Neural crest cell (in vitro differentiated cells): ENCODE results near the gene SNAPC5. TPM values are rescaled to one million over a fixed set of nuclear protein-coding genes. Genes with fewer than 3 reads are reported as not detected.

Experiments
- DNase-seq: peaks from one replicate; pipeline ENCODE4 v3.0.0; 2021; ENCODE audit warnings: low read depth, mixed read lengths, low spot score
- H3K27ac Mint-ChIP-seq: one replicate; pipeline ENCODE4 v1.8.0; 2021; ENCODE audit warnings: mild to moderate bottlenecking, mixed read lengths; ENCODE audit not compliant: unreplicated experiment
- H3K27me3 Mint-ChIP-seq: 2 replicates; pipeline ENCODE4 v1.8.0; 2021; ENCODE audit warnings: low read depth, mild to moderate bottlenecking, mixed read lengths
- H3K36me3 Mint-ChIP-seq: 2 replicates; pipeline ENCODE4 v1.8.0; 2021; ENCODE audit warnings: low read depth, mild to moderate bottlenecking, mixed read lengths
- H3K4me1 Mint-ChIP-seq: 2 replicates; pipeline ENCODE4 v1.8.0; 2021; ENCODE audit warnings: mixed read lengths
- H3K4me3 Mint-ChIP-seq: one replicate; pipeline ENCODE4 v1.8.0; 2021; ENCODE audit warnings: mild to moderate bottlenecking, mixed read lengths
- H3K9me3 Mint-ChIP-seq: 2 replicates; pipeline ENCODE4 v1.8.0; 2021; ENCODE audit warnings: mixed read lengths
- total RNA-seq: library from RNA; stranded (reverse); gene quantifications from 2 replicates; pipeline ENCODE4 v1.2.1, GENCODE V29; 2021
- TF ChIP-seq, protein P1 (sequence below): fragments of 200-600 bp; sonication (generic); conservative IDR thresholded peaks from 2 replicates; pipeline ENCODE4 v1.5.0; 2021; ENCODE audit warnings: antibody characterized with exemption, mild to moderate bottlenecking

The SNAPC5 gene
- total RNA-seq, 1 donor from 2014 or later, result 23.3 TPM

DNA sequence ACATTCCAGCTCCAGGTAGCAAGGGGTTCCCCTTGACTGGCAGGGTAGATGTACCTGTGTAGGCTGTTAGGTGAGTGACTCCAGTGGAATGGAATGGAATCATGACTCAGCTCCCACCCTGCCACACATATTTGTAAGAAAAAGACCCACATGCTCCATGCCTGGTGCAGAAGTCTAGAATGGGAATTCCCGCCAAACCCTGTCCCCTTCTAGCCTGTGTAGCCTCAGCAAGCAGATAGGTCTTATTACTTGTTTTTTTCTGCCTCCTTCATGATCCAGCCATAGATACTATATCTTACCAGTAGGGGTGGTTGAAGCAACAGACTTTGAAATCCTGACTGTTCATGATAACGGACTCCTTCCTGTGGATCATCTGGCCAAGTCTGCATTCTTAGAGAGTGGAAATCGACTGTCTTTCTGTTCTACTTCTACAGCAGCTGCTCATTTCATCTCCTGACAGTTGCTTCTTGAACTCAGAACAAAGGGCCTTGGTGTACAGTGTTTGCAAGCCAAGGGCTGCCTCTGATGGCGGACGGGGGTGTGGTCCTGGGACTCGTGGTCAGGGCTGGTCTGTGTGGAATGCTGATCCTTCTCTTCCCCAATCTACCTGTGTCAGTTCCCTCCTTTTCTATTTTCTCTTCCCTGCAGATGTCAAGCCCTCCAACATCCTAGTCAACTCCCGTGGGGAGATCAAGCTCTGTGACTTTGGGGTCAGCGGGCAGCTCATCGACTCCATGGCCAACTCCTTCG, 16.3 kb downstream of the SNAPC5 start:
- Mint-ChIP-seq H3K27me3 (no peaks in the 10 kb centered on the region), H3K4me1 (no peaks in the 10 kb centered on the region), H3K9me3 (no peaks in the 10 kb centered on the region), H3K27ac (no peak overlapping the region), H3K36me3 (peaks cover 14% of the 10 kb centered on the region), H3K4me3 (no peak overlapping the region)
- DNase-seq, result no peak
- TF ChIP-seq, protein P1, sequence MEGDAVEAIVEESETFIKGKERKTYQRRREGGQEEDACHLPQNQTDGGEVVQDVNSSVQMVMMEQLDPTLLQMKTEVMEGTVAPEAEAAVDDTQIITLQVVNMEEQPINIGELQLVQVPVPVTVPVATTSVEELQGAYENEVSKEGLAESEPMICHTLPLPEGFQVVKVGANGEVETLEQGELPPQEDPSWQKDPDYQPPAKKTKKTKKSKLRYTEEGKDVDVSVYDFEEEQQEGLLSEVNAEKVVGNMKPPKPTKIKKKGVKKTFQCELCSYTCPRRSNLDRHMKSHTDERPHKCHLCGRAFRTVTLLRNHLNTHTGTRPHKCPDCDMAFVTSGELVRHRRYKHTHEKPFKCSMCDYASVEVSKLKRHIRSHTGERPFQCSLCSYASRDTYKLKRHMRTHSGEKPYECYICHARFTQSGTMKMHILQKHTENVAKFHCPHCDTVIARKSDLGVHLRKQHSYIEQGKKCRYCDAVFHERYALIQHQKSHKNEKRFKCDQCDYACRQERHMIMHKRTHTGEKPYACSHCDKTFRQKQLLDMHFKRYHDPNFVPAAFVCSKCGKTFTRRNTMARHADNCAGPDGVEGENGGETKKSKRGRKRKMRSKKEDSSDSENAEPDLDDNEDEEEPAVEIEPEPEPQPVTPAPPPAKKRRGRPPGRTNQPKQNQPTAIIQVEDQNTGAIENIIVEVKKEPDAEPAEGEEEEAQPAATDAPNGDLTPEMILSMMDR, result no peak

DNA sequence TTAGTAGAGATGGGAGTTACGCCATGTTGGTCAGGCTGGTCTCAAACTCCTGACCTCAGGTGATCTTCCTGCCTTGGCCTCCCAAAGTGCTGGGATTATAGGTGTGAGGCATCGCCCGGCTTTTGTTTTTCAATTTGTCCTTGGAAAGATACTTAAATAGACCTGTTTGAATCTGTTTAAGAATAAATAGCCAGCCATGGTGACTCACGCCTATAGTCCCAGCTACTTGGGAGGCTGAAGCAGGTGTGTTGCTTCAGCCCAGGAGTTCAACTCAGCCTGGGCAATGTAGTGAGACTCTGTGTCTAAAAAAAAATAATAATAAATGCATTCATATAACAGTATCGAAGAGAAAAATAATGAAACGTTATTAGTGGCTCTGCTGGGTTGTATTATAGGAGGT, 17.3 kb downstream of the SNAPC5 start:
- peaks cover 14% of the 10 kb centered on the region for H3K36me3 Mint-ChIP-seq
- DNase-seq, result no peak
- no peaks in the 10 kb centered on the region for H3K4me1 Mint-ChIP-seq
- no peaks in the 10 kb centered on the region for H3K27me3 Mint-ChIP-seq
- TF ChIP-seq, protein P1, result no peak
- no peaks in the 10 kb centered on the region for H3K9me3 Mint-ChIP-seq
- H3K27ac Mint-ChIP-seq, result no peak overlapping the region
- H3K4me3 Mint-ChIP-seq, result no peak overlapping the region

DNA sequence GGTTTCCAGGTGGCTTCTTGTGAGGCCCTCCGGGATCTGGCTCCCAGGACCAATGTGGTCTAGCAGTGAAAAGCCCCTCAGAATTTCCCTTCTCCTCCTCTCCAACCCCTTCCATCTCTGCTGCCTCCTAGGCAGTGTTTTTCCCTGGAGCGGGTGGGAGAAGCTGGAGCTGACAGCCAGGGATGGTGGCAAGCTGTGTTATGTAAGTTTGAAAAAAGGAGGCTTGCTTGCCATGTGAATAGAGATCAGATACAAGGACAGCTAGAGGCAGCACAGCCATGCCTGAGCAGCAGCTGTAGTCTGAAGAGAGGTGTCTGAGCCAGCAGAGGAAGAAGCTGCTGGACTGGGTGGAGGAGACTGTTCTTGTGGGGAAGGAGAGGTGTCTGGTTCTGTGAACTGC, 20.6 kb downstream of the SNAPC5 start:
- TF ChIP-seq, protein P1, result no peak
- no peaks in the 10 kb centered on the region for H3K27me3 Mint-ChIP-seq
- H3K36me3 Mint-ChIP-seq, result peaks cover 5% of the 10 kb centered on the region
- DNase-seq, result no peak
- H3K9me3 Mint-ChIP-seq, result no peaks in the 10 kb centered on the region
- no peak overlapping the region for H3K4me3 Mint-ChIP-seq
- H3K27ac Mint-ChIP-seq, result no peak overlapping the region
- peaks cover 18% of the 10 kb centered on the region for H3K4me1 Mint-ChIP-seq

DNA sequence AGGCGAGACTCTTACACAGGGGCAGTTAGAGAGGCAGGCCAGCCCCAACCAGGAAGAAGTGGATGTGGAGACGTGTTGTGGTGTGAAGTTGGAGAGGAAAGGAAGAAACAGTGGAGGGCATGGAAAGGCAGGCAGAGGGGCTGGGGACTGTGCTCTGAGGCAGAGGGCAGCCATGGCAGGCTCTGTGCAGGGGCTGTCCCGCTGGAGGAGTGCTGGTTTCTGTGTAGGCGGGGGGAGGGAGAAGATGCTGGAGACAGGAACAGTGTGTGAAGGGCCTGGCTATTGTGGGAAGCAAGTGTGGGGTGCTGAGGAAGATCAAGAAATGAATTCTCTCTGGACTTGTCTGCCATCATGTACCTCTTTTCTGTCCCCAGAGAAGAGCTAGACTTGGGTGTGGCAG, 21.0 kb downstream of the SNAPC5 start:
- Mint-ChIP-seq H3K4me3 (no peak overlapping the region), H3K27ac (peak overlapping the region; percentile 37), H3K27me3 (no peaks in the 10 kb centered on the region), H3K4me1 (peaks cover 18% of the 10 kb centered on the region), H3K36me3 (peaks cover 2% of the 10 kb centered on the region), H3K9me3 (no peaks in the 10 kb centered on the region)
- TF ChIP-seq, protein P1, result no peak
- no peak for DNase-seq

DNA sequence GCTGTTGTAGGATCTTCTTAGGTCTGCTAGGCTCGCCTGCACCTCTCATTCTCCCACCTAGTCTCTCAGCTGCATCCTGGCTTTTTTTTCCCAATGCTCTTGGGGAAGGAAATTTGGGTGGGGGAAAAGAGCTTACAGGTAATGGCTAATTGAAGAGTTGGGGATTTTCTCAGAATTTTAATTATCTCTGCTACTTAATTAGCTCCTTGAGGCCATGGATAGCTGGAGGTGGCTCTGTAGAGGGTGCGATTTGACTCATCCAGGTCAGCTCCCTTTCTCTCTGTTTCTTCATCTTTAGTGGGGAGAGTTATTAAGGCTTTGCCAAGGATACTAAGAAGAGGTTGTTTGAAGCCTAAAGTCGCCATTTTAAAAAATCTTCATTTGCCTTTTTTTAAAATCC, 22.6 kb downstream of the SNAPC5 start:
- TF ChIP-seq, protein P1, result no peak
- no peak overlapping the region for H3K27ac Mint-ChIP-seq
- H3K4me3 Mint-ChIP-seq, result no peak overlapping the region
- H3K36me3 Mint-ChIP-seq, result no peaks in the 10 kb centered on the region
- peaks cover 18% of the 10 kb centered on the region for H3K4me1 Mint-ChIP-seq
- H3K9me3 Mint-ChIP-seq, result no peaks in the 10 kb centered on the region
- no peak for DNase-seq
- no peaks in the 10 kb centered on the region for H3K27me3 Mint-ChIP-seq
